AG20443 (cell line): ENCODE measurements around the gene TBX10.
"Not testable (repeated sequence)": the region's sequence is repeated elsewhere in the genome, so short reads cannot be mapped to it uniquely, and the experiment has no call there.

Source experiments
- DNase-seq: peaks from one replicate; pipeline ENCODE4 v3.0.0; 2012; ENCODE audit warnings: low spot score, mixed read lengths

TBX10 gene

GRCh38 chr11:67599149-67599548 lies 40.4 kb downstream of the TBX10 start:
- DNase-seq, result no peak

GRCh38 chr11:67597963-67598362 lies 41.6 kb downstream of the TBX10 start:
- DNase-seq, result not testable (repeated sequence)

- DNase-seq, result not testable (repeated sequence)
Observed at GRCh38 chr11:67597458-67597857, 42.1 kb downstream of the TBX10 start.

GRCh38 chr11:67596753-67597300 lies 42.7 kb downstream of the TBX10 start:
- no peak for DNase-seq

- DNase-seq, result no peak
Observed at GRCh38 chr11:67594480-67594879, 45.1 kb downstream of the TBX10 start.

- no peak for DNase-seq
Observed at GRCh38 chr11:67593565-67593905, 46.0 kb downstream of the TBX10 start.

- DNase-seq, result no peak
Observed at GRCh38 chr11:67592880-67593564, 46.5 kb downstream of the TBX10 start.

GRCh38 chr11:67588899-67589415 lies 50.6 kb downstream of the TBX10 start:
- DNase-seq, result not testable (repeated sequence)

- no peak for DNase-seq
Observed at GRCh38 chr11:67588136-67588503, 51.4 kb downstream of the TBX10 start.

GRCh38 chr11:67586568-67587250 lies 52.9 kb downstream of the TBX10 start:
- no peak for DNase-seq

- DNase-seq, result no peak
Observed at GRCh38 chr11:67585911-67586310, 53.7 kb downstream of the TBX10 start.

- no peak for DNase-seq
Observed at GRCh38 chr11:67584881-67585873, 54.4 kb downstream of the TBX10 start.

GRCh38 chr11:67584205-67584880 lies 55.2 kb downstream of the TBX10 start:
- DNase-seq, result peak; percentile 79

GRCh38 chr11:67583247-67584204 lies 56.0 kb downstream of the TBX10 start, which contains the start of gene GSTP1:
GSTP1 (plus strand) TSS chr11:67583812; CDS start chr11:67583844, 32 bp downstream.
- DNase-seq, result peak; percentile 97

GRCh38 chr11:67582011-67582410 lies 57.6 kb downstream of the TBX10 start:
- DNase-seq, result no peak

GRCh38 chr11:67581469-67581868 lies 58.1 kb downstream of the TBX10 start:
- no peak for DNase-seq
